Measurements from ENCODE around the gene VAMP3. TPM values are rescaled to one million over a fixed set of nuclear protein-coding genes. Genes with fewer than 3 reads are reported as not detected.

The VAMP3 gene
- polyA plus RNA-seq, 1 experiment: 177 TPM

- no peak overlapping the region for H3K27ac ChIP-seq (ENCODE audit: low read depth, low read length)
- TF ChIP-seq CTCF (IDR thresholded peaks at IDR 0.05; ENCODE audit: low read depth, low read length): no peak
- CTCF ChIA-PET: interaction anchor here (0.7 to 5.6 kb wide), 4 partner anchors 9 to 654 kb away, joined by 3 to 42 read pairs (median 7); no protein-coding TSS in a partner anchor
- peaks cover 3% of the 10 kb centered on the region for H3K27me3 ChIP-seq (ENCODE audit: control insufficient read depth, insufficient read depth, low read length)
- DNase-seq (ENCODE audit: low read depth, low spot score): no peak
- POLR2A ChIA-PET: no interaction called here
- no peak overlapping the region for H3K4me3 ChIP-seq (ENCODE audit: low read depth, low read length)
- no peaks in the 10 kb centered on the region for H3K9me3 ChIP-seq (ENCODE audit: control insufficient read depth, insufficient read depth, low read length)
These were observed 27.8 kb upstream of the VAMP3 start for GRCh38 chr1:7743346-7743745.

GRCh38 chr1:7744882-7745281 is 26.2 kb upstream of the VAMP3 start:
- no peak for TF ChIP-seq CTCF (IDR thresholded peaks at IDR 0.05; ENCODE audit: low read depth, low read length)
- DNase-seq (ENCODE audit: low read depth, low spot score): no peak
- H3K27ac ChIP-seq (ENCODE audit: low read depth, low read length): no peak overlapping the region
- H3K27me3 ChIP-seq (ENCODE audit: control insufficient read depth, insufficient read depth, low read length): peaks cover 3% of the 10 kb centered on the region
- no peaks in the 10 kb centered on the region for H3K9me3 ChIP-seq (ENCODE audit: control insufficient read depth, insufficient read depth, low read length)
- ChIA-PET POLR2A (no interaction called here), CTCF (interaction anchor here (1.6 to 2.5 kb wide), 2 partner anchors 76 to 78 kb away, joined by 6 to 15 read pairs; no protein-coding TSS in a partner anchor)
- H3K4me3 ChIP-seq (ENCODE audit: low read depth, low read length): no peak overlapping the region

- CTCF ChIA-PET: interaction anchor here (1.6 to 2.5 kb wide), 2 partner anchors 77 to 79 kb away, joined by 6 to 15 read pairs; no protein-coding TSS in a partner anchor
- POLR2A ChIA-PET: no interaction called here
- no peak for DNase-seq (ENCODE audit: low read depth, low spot score)
These were observed 25.3 kb upstream of the VAMP3 start for GRCh38 chr1:7745783-7746182.

DNA sequence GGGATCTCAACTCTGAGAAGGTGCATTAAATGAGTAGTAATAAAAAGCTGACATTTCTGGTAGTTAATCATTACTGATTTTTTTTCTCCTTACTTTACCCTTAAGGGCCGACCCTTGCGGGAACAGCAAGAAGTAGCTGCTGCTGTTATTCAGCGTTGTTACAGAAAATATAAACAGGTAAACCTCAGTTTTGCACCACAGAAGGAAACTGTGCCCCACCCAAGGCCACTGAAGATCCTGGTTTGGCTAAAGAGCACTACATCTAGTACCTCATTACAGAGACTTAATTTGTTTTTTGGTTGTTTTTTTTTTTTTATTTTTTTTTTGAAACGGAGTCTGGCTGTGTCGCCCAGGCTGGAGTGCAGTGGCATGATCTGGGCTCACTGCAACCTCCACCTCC is 23.5 kb upstream of the VAMP3 start:
- peaks cover 9% of the 10 kb centered on the region for H3K27me3 ChIP-seq (ENCODE audit: control insufficient read depth, insufficient read depth, low read length)
- no peaks in the 10 kb centered on the region for H3K9me3 ChIP-seq (ENCODE audit: control insufficient read depth, insufficient read depth, low read length)
- CTCF ChIA-PET: interaction anchor here (8.6 kb wide), 1 partner anchor 83 kb away, joined by 677 read pairs; no protein-coding TSS in a partner anchor
- H3K4me3 ChIP-seq (ENCODE audit: low read depth, low read length): no peak overlapping the region
- H3K27ac ChIP-seq (ENCODE audit: low read depth, low read length): no peak overlapping the region
- DNase-seq (ENCODE audit: low read depth, low spot score): no peak
- POLR2A ChIA-PET: no interaction called here
- TF ChIP-seq CTCF (IDR thresholded peaks at IDR 0.05; ENCODE audit: low read depth, low read length): no peak

More at GRCh38 chr1:7745783-7746182, 25.3 kb upstream of the VAMP3 start:
- TF ChIP-seq CTCF (IDR thresholded peaks at IDR 0.05; ENCODE audit: low read depth, low read length): no peak
- Histone ChIP-seq H3K27me3 (ENCODE audit: control insufficient read depth, insufficient read depth, low read length) (peaks cover 9% of the 10 kb centered on the region), H3K9me3 (ENCODE audit: control insufficient read depth, insufficient read depth, low read length) (no peaks in the 10 kb centered on the region), H3K4me3 (ENCODE audit: low read depth, low read length) (no peak overlapping the region), H3K27ac (ENCODE audit: low read depth, low read length) (no peak overlapping the region)

GRCh38 chr1:7749126-7749525 is 22.0 kb upstream of the VAMP3 start:
- peaks cover 6% of the 10 kb centered on the region for H3K27me3 ChIP-seq (ENCODE audit: control insufficient read depth, insufficient read depth, low read length)
- H3K4me3 ChIP-seq (ENCODE audit: low read depth, low read length): no peak overlapping the region
- no peak for TF ChIP-seq CTCF (IDR thresholded peaks at IDR 0.05; ENCODE audit: low read depth, low read length)
- CTCF ChIA-PET: interaction anchor here (1.1 to 8.6 kb wide), 2 partner anchors 20 to 85 kb away, joined by 3 to 677 read pairs; no protein-coding TSS in a partner anchor
- no peak overlapping the region for H3K27ac ChIP-seq (ENCODE audit: low read depth, low read length)
- H3K9me3 ChIP-seq (ENCODE audit: control insufficient read depth, insufficient read depth, low read length): no peaks in the 10 kb centered on the region
- POLR2A ChIA-PET: interaction anchor here (0.7 kb wide), 1 partner anchor 23 kb away, joined by 3 read pairs; no protein-coding TSS in a partner anchor
- no peak for DNase-seq (ENCODE audit: low read depth, low spot score)
